ENCODE measurements around the gene MTUS2. TPM values are rescaled to one million over a fixed set of nuclear protein-coding genes. Genes with fewer than 3 reads are reported as not detected.

MTUS2 gene
- total and polyA plus RNA-seq, 7 experiments from 2014 or later = 0.05 to 0.83 TPM; not detected in 5

DNA sequence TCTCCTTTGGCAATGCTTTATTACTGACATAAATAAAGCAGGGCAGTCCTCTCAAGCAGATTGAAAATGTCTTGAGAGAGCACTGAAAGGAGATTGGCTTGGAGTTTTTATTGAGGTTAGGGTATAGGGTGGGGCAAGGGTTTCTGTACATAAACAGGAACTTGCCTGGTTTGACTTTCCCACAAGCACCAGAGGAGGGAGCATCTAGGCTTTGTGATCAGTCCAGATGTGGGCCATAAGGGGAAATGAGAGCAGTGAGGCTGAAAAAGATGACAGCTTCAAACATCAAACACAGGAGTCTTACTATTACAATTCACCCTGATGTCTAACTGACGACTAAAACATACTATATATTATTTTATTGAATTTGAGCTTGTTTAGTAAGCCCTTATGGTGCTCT, 260.9 kb downstream of the MTUS2 start:
- Mint-ChIP-seq H3K27ac (peak overlapping the region in 4 of 9 donors; percentile 10 to 75 (median 38)), H3K36me3 (no peaks in the 10 kb centered on the region), H3K27me3 (no peaks in the 10 kb centered on the region), H3K4me1 (peaks cover 0 to 20% (median 10%) of the 10 kb centered on the region in 7 donors), H3K9me3 (peaks cover 0 to 18% (median 3%) of the 10 kb centered on the region in 11 donors), H3K4me3 (peak overlapping the region in 4 of 10 donors; percentile 15 to 49 (median 26))
- H3K9me3 ChIP-seq (ENCODE audit: control insufficient read depth in 2 of 3, low read length in 3 of 3) = no peaks in the 10 kb centered on the region
- DNase-seq = peak in 6 of 9 donors; percentile 8 to 50 (median 19)
- H3K36me3 ChIP-seq (ENCODE audit: control insufficient read depth in 2 of 3, insufficient read depth in 3 of 3, low read length in 3 of 3) = no peaks in the 10 kb centered on the region
- intact Hi-C loops (cut with micrococcal nuclease) = loop anchor here (1.0 to 2.0 kb wide), 3 partner anchors 44 to 282 kb away; no protein-coding TSS in a partner anchor
- ChIA-PET POLR2A (no interaction called here), CTCF (no interaction called here)
- ATAC-seq = peak; percentile 83
- no peaks in the 10 kb centered on the region for H3K27me3 ChIP-seq (ENCODE audit: control insufficient read depth in 2 of 2, insufficient read depth in 2 of 2, low read length in 2 of 2)
- H3K4me1 ChIP-seq (ENCODE audit: control insufficient read depth in 2 of 2, insufficient read depth in 2 of 2, low read length in 2 of 2) = no peaks in the 10 kb centered on the region
- no peak overlapping the region for H3K4me3 ChIP-seq (ENCODE audit: low read length)
- no peak overlapping the region for H3K27ac ChIP-seq (ENCODE audit: low read depth, low read length)

DNA sequence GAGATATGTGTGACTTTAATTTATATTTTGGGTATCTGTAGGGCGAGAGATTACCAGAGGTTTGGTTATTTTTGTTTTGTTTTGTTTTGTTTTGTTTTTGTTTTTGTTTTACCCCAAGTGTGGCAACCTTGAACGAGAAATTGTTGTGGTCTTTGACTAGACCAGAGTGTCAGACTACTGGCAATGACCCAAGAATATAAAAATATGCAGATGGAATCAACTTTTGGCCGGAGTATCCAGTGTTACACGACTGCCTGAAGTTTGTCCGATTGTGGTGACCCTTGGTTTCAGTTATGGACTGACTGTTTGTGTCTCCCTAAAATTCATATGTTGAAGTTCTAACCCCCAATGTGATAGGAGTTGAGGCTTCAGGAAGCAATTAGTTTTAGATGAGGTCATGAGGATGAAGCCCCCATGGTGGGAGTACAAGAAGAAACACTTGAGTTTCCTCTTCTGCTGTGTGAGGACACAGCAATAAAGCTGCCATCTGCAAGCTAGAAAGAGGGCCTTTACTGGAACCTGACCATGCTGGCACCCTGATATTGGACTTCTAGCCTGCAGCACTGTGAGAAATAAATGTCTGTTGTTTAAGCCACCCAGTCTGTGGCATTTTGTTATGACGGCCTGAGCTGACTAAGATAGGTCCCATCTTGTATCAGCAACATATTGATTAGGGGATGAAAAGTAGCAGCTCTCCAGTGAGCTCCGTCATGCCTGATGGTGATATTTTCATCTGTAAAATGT, 261.7 kb downstream of the MTUS2 start:
- intact Hi-C loops (cut with micrococcal nuclease) = loop anchor here (1.0 to 2.0 kb wide), 3 partner anchors 43 to 281 kb away; no protein-coding TSS in a partner anchor
- H3K27me3 ChIP-seq (ENCODE audit: control insufficient read depth in 2 of 2, insufficient read depth in 2 of 2, low read length in 2 of 2) = no peaks in the 10 kb centered on the region
- no peak overlapping the region for H3K27ac ChIP-seq (ENCODE audit: low read depth, low read length)
- POLR2A ChIA-PET = no interaction called here
- H3K4me1 ChIP-seq (ENCODE audit: control insufficient read depth in 2 of 2, insufficient read depth in 2 of 2, low read length in 2 of 2) = no peaks in the 10 kb centered on the region
- Mint-ChIP-seq H3K9me3 (peaks cover 0 to 18% (median 4%) of the 10 kb centered on the region in 11 donors), H3K27me3 (no peaks in the 10 kb centered on the region), H3K4me3 (no peak overlapping the region), H3K4me1 (peaks cover 0 to 20% (median 10%) of the 10 kb centered on the region in 7 donors), H3K27ac (peak overlapping the region in 2 of 9 donors; percentile 10 to 75), H3K36me3 (no peaks in the 10 kb centered on the region)
- no peak overlapping the region for H3K4me3 ChIP-seq (ENCODE audit: low read length)
- ATAC-seq = no peak
- CTCF ChIA-PET = no interaction called here
- no peaks in the 10 kb centered on the region for H3K9me3 ChIP-seq (ENCODE audit: control insufficient read depth in 2 of 3, low read length in 3 of 3)
- H3K36me3 ChIP-seq (ENCODE audit: control insufficient read depth in 2 of 3, insufficient read depth in 3 of 3, low read length in 3 of 3) = no peaks in the 10 kb centered on the region
- no peak for DNase-seq

DNA sequence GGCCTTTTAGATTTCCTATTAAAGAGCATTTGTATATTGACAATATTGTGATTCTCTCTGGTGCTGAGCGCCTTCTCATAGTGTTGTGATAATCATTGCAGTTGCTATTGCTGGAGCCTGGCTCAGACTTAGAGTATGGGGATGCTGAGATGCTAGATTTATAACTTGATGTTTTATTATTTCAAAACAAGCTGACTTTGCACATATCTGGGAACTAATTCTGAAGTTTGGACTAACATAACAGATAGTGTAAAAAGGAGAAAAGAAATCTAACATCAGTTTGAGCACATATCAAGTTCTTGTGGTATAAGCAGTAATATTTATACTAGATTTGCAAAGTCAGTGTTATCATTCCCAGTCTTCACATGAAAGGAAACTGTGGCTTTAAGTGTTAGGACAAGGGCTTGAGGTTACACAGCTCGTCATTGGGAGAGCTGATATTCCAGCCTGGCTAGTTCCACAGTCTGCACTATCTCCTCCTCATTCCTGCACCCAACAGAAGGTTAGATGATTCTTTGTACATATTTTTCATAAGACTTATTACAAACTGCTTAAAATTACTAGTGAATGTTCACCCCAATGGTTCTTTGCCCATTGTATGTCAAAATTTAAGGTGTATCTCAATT, 279.8 kb downstream of the MTUS2 start:
- ATAC-seq (no peak), DNase-seq (no peak)
- no peaks in the 10 kb centered on the region for H3K27me3 ChIP-seq (ENCODE audit: control insufficient read depth in 2 of 2, insufficient read depth in 2 of 2, low read length in 2 of 2)
- H3K4me3 ChIP-seq (ENCODE audit: low read length) = no peak overlapping the region
- Mint-ChIP-seq H3K27me3 (peaks cover 0 to 9% (median 3%) of the 10 kb centered on the region in 5 donors), H3K36me3 (no peaks in the 10 kb centered on the region), H3K27ac (no peak overlapping the region), H3K4me1 (no peaks in the 10 kb centered on the region), H3K9me3 (peaks cover 0 to 10% (median 0%) of the 10 kb centered on the region in 11 donors), H3K4me3 (no peak overlapping the region)
- H3K9me3 ChIP-seq (ENCODE audit: control insufficient read depth in 2 of 3, low read length in 3 of 3) = no peaks in the 10 kb centered on the region
- intact Hi-C loops (cut with micrococcal nuclease) = no loop called here
- ChIA-PET CTCF (no interaction called here), POLR2A (no interaction called here)
- H3K27ac ChIP-seq (ENCODE audit: low read depth, low read length) = no peak overlapping the region
- no peaks in the 10 kb centered on the region for H3K36me3 ChIP-seq (ENCODE audit: control insufficient read depth in 2 of 3, insufficient read depth in 3 of 3, low read length in 3 of 3)
- H3K4me1 ChIP-seq (ENCODE audit: control insufficient read depth in 2 of 2, insufficient read depth in 2 of 2, low read length in 2 of 2) = no peaks in the 10 kb centered on the region

DNA sequence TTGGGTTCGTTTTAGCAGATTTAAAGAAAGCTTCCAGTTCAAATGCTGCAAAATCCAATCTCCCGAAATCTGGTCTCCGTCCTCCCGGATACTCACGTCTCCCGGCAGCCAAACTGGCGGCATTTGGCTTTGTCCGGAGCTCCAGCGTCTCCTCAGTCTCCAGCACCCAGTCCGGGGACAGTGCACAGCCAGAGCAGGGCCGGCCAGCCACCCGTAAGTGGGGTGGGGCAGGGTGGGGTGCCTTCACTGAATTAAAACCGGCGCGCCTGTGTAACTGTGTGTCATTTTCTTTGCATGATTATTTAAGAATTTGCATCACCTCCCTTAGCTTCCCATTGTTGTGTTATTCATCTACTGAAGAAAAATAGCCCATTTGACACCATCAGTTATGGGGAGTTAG, 280.6 kb downstream of the MTUS2 start:
- Histone ChIP-seq H3K4me3 (ENCODE audit: low read length) (no peak overlapping the region), H3K27ac (ENCODE audit: low read depth, low read length) (no peak overlapping the region), H3K9me3 (ENCODE audit: control insufficient read depth in 2 of 3, low read length in 3 of 3) (no peaks in the 10 kb centered on the region), H3K4me1 (ENCODE audit: control insufficient read depth in 2 of 2, insufficient read depth in 2 of 2, low read length in 2 of 2) (no peaks in the 10 kb centered on the region), H3K27me3 (ENCODE audit: control insufficient read depth in 2 of 2, insufficient read depth in 2 of 2, low read length in 2 of 2) (no peaks in the 10 kb centered on the region), H3K36me3 (ENCODE audit: control insufficient read depth in 2 of 3, insufficient read depth in 3 of 3, low read length in 3 of 3) (no peaks in the 10 kb centered on the region)
- H3K9me3 Mint-ChIP-seq = peaks cover 0 to 10% (median 0%) of the 10 kb centered on the region in 11 donors
- peaks cover 0 to 9% (median 3%) of the 10 kb centered on the region in 5 donors for H3K27me3 Mint-ChIP-seq
- CTCF ChIA-PET = interaction anchor here (1.0 kb wide), 1 partner anchor 21 kb away, joined by 3 read pairs; no protein-coding TSS in a partner anchor
- H3K4me3 Mint-ChIP-seq = no peak overlapping the region
- H3K36me3 Mint-ChIP-seq = no peaks in the 10 kb centered on the region
- ATAC-seq (no peak), DNase-seq (no peak)
- intact Hi-C loops (cut with micrococcal nuclease) = no loop called here
- POLR2A ChIA-PET = no interaction called here
- H3K27ac Mint-ChIP-seq = no peak overlapping the region
- no peaks in the 10 kb centered on the region for H3K4me1 Mint-ChIP-seq

DNA sequence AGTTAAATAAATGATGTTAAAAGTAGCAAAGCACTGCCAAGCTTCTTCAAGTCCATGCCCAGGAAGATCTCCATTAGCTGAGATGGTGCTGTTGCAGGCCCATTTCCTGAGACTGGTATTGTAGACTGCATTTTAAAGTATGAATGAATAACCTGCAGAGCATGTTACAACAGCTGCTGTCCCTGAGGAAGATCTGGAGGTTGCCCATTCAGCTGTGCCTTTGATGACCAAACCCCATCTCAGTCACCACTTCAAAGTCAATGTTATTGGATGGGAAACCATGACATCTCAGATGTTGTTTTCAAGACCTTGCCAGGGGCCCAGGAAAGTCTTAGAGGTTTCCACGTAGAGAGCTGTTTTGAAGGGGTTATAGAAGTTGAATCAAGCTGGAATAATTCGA, 281.3 kb downstream of the MTUS2 start:
- ChIA-PET POLR2A (no interaction called here), CTCF (interaction anchor here (1.0 kb wide), 1 partner anchor 22 kb away, joined by 3 read pairs; no protein-coding TSS in a partner anchor)
- DNase-seq (no peak), ATAC-seq (no peak)
- peaks cover 0 to 6% (median 0%) of the 10 kb centered on the region in 11 donors for H3K9me3 Mint-ChIP-seq
- Histone ChIP-seq H3K9me3 (ENCODE audit: control insufficient read depth in 2 of 3, low read length in 3 of 3) (no peaks in the 10 kb centered on the region), H3K4me1 (ENCODE audit: control insufficient read depth in 2 of 2, insufficient read depth in 2 of 2, low read length in 2 of 2) (no peaks in the 10 kb centered on the region), H3K27ac (ENCODE audit: low read depth, low read length) (no peak overlapping the region), H3K27me3 (ENCODE audit: control insufficient read depth in 2 of 2, insufficient read depth in 2 of 2, low read length in 2 of 2) (no peaks in the 10 kb centered on the region), H3K4me3 (ENCODE audit: low read length) (no peak overlapping the region), H3K36me3 (ENCODE audit: control insufficient read depth in 2 of 3, insufficient read depth in 3 of 3, low read length in 3 of 3) (no peaks in the 10 kb centered on the region)
- no peak overlapping the region for H3K27ac Mint-ChIP-seq
- no peaks in the 10 kb centered on the region for H3K4me1 Mint-ChIP-seq
- no peak overlapping the region for H3K4me3 Mint-ChIP-seq
- H3K27me3 Mint-ChIP-seq = peaks cover 0 to 9% (median 3%) of the 10 kb centered on the region in 5 donors
- intact Hi-C loops (cut with micrococcal nuclease) = no loop called here
- no peaks in the 10 kb centered on the region for H3K36me3 Mint-ChIP-seq

DNA sequence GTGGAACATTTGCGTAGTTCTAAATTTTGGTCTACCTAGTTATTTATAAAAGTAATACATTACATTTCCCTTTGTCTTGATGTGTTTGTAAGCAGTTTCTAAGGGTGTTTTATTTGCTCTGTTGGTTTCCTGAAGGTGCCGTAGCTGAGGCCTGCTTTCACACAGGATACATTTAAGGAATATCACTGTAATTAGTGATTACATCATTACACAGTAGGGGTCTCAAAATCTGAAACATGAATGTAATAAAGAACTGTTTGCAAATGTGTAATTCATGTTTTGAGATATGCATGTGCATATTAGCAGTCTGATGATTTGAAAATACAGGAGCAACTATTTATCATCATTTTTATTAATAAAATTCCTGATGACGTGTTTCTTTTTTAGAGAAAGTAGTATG, 281.8 kb downstream of the MTUS2 start:
- H3K4me3 ChIP-seq (ENCODE audit: low read length) = no peak overlapping the region
- Mint-ChIP-seq H3K27ac (no peak overlapping the region), H3K27me3 (peaks cover 0 to 9% (median 3%) of the 10 kb centered on the region in 5 donors), H3K4me1 (peaks cover 0 to under 1% (median 0%) of the 10 kb centered on the region in 7 donors), H3K4me3 (no peak overlapping the region), H3K36me3 (no peaks in the 10 kb centered on the region), H3K9me3 (peaks cover 0 to 2% (median 0%) of the 10 kb centered on the region in 11 donors)
- intact Hi-C loops (cut with micrococcal nuclease) = no loop called here
- H3K4me1 ChIP-seq (ENCODE audit: control insufficient read depth in 2 of 2, insufficient read depth in 2 of 2, low read length in 2 of 2) = no peaks in the 10 kb centered on the region
- no peaks in the 10 kb centered on the region for H3K36me3 ChIP-seq (ENCODE audit: control insufficient read depth in 2 of 3, insufficient read depth in 3 of 3, low read length in 3 of 3)
- H3K27me3 ChIP-seq (ENCODE audit: control insufficient read depth in 2 of 2, insufficient read depth in 2 of 2, low read length in 2 of 2) = no peaks in the 10 kb centered on the region
- H3K9me3 ChIP-seq (ENCODE audit: control insufficient read depth in 2 of 3, low read length in 3 of 3) = no peaks in the 10 kb centered on the region
- no peak for ATAC-seq
- ChIA-PET CTCF (no interaction called here), POLR2A (no interaction called here)
- no peak overlapping the region for H3K27ac ChIP-seq (ENCODE audit: low read depth, low read length)
- no peak for DNase-seq
